Endothelial cell of umbilical vein (primary cell): ENCODE data around the gene NR4A1. TPM values are rescaled to one million over a fixed set of nuclear protein-coding genes. Genes with fewer than 3 reads are reported as not detected.

ENCODE experiments used
- BruUV-seq: library from RNA; stranded (reverse); fragments of 400-500 nt; replicated peaks from 2 replicates; lab custom pipeline; 2021; lab: Mats Ljungman, UMichigan
- CTCF ChIA-PET: fragments of 300-600, 350-600 bp; sonication (Branson Sonifier 250); formaldehyde crosslinking; loops from one replicate; lab custom pipeline; 2021; ENCODE audit warnings: antibody characterized with exemption, inconsistent platforms; lab: Charles Lee
- POLR2A ChIA-PET: fragments of 300-600, 350-600 bp; sonication (Branson Sonifier 250); formaldehyde crosslinking; loops from one replicate; lab custom pipeline; 2021; ENCODE audit warnings: antibody characterized with exemption, inconsistent platforms; lab: Charles Lee
- DNase-seq: peaks from one replicate; pipeline ENCODE4 v3.0.0-alpha.2; 2011; ENCODE audit warnings: low read depth, low spot score
- FAIRE-seq: peaks from 2 replicates; lab custom pipeline; 2011; peaks lifted over from hg19 to GRCh38; lab: Jason Lieb, UNC
- H2AFZ ChIP-seq: 2 replicates; pipeline ENCODE4 v1.6.0; 2012; ENCODE audit warnings: low read depth, low read length, control low read depth, inconsistent platforms
- H3K27ac ChIP-seq: 2 replicates; pipeline ENCODE4 v1.5.1; 2011; ENCODE audit warnings: low read depth, mild to moderate bottlenecking, control low read depth, low read length, moderate library complexity; ENCODE audit not compliant: insufficient read depth
- H3K27me3 ChIP-seq, 2 experiments: 2 replicates each; pipeline versions ENCODE4 v1.6.0 to v1.6.1; 2011; ENCODE audit warnings: low read length in 2 of 2, mixed read lengths in 1 of 2; ENCODE audit not compliant: control insufficient read depth in 2 of 2, insufficient read depth in 2 of 2
- H3K36me3 ChIP-seq, 2 experiments: 2 replicates in 1 of 2; 3 replicates in 1 of 2; pipeline ENCODE4 v1.5.1; 2011; ENCODE audit warnings: low read length in 2 of 2, mild to moderate bottlenecking in 1 of 2, moderate library complexity in 1 of 2; ENCODE audit not compliant: control insufficient read depth in 2 of 2, insufficient read depth in 2 of 2; ENCODE audit errors: extremely low read depth in 1 of 2
- H3K4me1 ChIP-seq: 3 replicates; pipeline ENCODE4 v1.5.1; 2011; ENCODE audit warnings: mild to moderate bottlenecking, low read length; ENCODE audit not compliant: control insufficient read depth, insufficient read depth; ENCODE audit errors: extremely low read depth
- H3K4me2 ChIP-seq: 2 replicates; pipeline ENCODE4 v1.6.1; 2011; ENCODE audit warnings: low read length, control low read depth, mixed read lengths; ENCODE audit not compliant: insufficient read depth
- H3K4me3 ChIP-seq, 3 experiments: fragments of 200-600 bp in 1 of 3; sonication (generic), shearing (Covaris generic) in 1 of 3; replicated peaks in 1 of 3; 2 replicates each; pipeline ENCODE4 v1.5.1; 2011 to 2016; ENCODE audit warnings: control low read depth in 3 of 3, low read length in 3 of 3, mild to moderate bottlenecking in 2 of 3, inconsistent platforms in 1 of 3, low read depth in 1 of 3, moderate library complexity in 1 of 3; ENCODE audit not compliant: insufficient read depth in 1 of 3
- H3K79me2 ChIP-seq: 2 replicates; pipeline ENCODE4 v1.6.0; 2012; ENCODE audit warnings: low read length, inconsistent platforms; ENCODE audit not compliant: control insufficient read depth, insufficient read depth
- H3K9ac ChIP-seq: replicated peaks from 2 replicates; pipeline ENCODE3; 2011; ENCODE audit warnings: low read length, control low read depth; ENCODE audit not compliant: insufficient read depth; ENCODE audit errors: extremely low read depth
- H3K9me1 ChIP-seq: replicated peaks from 3 replicates; pipeline ENCODE4 v1.6.0; 2011; ENCODE audit warnings: mild to moderate bottlenecking, low read length; ENCODE audit not compliant: control insufficient read depth, insufficient read depth; ENCODE audit errors: extremely low read depth
- H3K9me3 ChIP-seq: replicated peaks from 2 replicates; pipeline ENCODE4 v1.5.1; 2012; ENCODE audit warnings: low read length, inconsistent platforms; ENCODE audit not compliant: control insufficient read depth, insufficient read depth
- H4K20me1 ChIP-seq: replicated peaks from 2 replicates; pipeline ENCODE3; 2011; ENCODE audit warnings: mild to moderate bottlenecking, low read length; ENCODE audit not compliant: control insufficient read depth, insufficient read depth; ENCODE audit errors: extremely low read depth
- CTCF ChIP-seq, 2 donors: IDR thresholded peaks; 1 replicate in 1 of 2; 2 replicates in 1 of 2; pipeline ENCODE4 v1.5.1; 2011; ENCODE audit warnings: low read length in 2 of 2, mild to moderate bottlenecking in 2 of 2, moderate library complexity in 2 of 2, control low read depth in 1 of 2, inconsistent platforms in 1 of 2, low read depth in 1 of 2; ENCODE audit not compliant: insufficient read depth in 1 of 2; ENCODE audit errors: extremely low read depth in 1 of 2
- EZH2 ChIP-seq: IDR thresholded peaks from 2 replicates; pipeline ENCODE4 v1.6.1; 2012; ENCODE audit warnings: borderline replicate concordance, low read depth, mild to moderate bottlenecking, moderate library complexity, low read length, inconsistent platforms; ENCODE audit not compliant: severe bottlenecking
- FOS ChIP-seq: IDR thresholded peaks from 2 replicates; pipeline ENCODE4 v1.6.1; 2011; ENCODE audit warnings: mild to moderate bottlenecking, low read length, moderate library complexity, borderline replicate concordance; ENCODE audit not compliant: insufficient read depth
- GATA2 ChIP-seq: IDR thresholded peaks from 2 replicates; pipeline ENCODE4 v1.7.0; 2011; ENCODE audit warnings: low read depth, mild to moderate bottlenecking, moderate library complexity, mixed read lengths, low read length; ENCODE audit not compliant: insufficient read length, insufficient read depth
- JUN ChIP-seq: IDR thresholded peaks from 2 replicates; pipeline ENCODE4 v1.6.1; 2011; ENCODE audit warnings: borderline replicate concordance, low read depth; ENCODE audit not compliant: insufficient read length, insufficient read depth
- MAX ChIP-seq: IDR thresholded peaks from 2 replicates; pipeline ENCODE4 v1.6.1; 2011; ENCODE audit not compliant: insufficient read depth, insufficient read length
- MYC ChIP-seq: IDR thresholded peaks from one replicate; pipeline ENCODE4 v1.6.1; 2011; ENCODE audit warnings: mild to moderate bottlenecking, low read depth, low read length
- POLR2A ChIP-seq: IDR thresholded peaks from 2 replicates; pipeline ENCODE4 v1.6.1; 2012; ENCODE audit warnings: low read depth, mild to moderate bottlenecking, control low read depth, low read length
- POLR2AphosphoS5 ChIP-seq: IDR thresholded peaks from 2 replicates; pipeline ENCODE4 v1.6.1; 2012; ENCODE audit warnings: low read depth, mild to moderate bottlenecking, control low read depth, low read length, moderate library complexity; ENCODE audit not compliant: insufficient read depth
- dilution Hi-C: fragments of 300-500 bp; cut with MboI; formaldehyde crosslinking; loops from one replicate; pipeline ENCODE4 v1.15.0; 2019; ENCODE audit warnings: low sequenced_read_pairs; ENCODE audit not compliant: extremely low pct_ligation_motif_present
- intact Hi-C: fragments of 100-400 bp; cut with micrococcal nuclease; formaldehyde crosslinking; loops from one replicate; pipeline ENCODE4 v1.10.0; 2022
- polyA plus RNA-seq, 4 experiments: library from polyadenylated mRNA; depleted of rRNA in 3 of 4; stranded (reverse) in 3 of 4; unstranded in 1 of 4; fragments of >200 nt; gene quantifications; 2 replicates each; pipeline versions ENCODE4 v1.2.1 to v1.2.3, GENCODE V29; 2011 to 2012; ENCODE audit warnings: missing spikeins in 1 of 4
- total RNA-seq: library from RNA; stranded (reverse); gene quantifications from 2 replicates; pipeline ENCODE4 v1.2.3, GENCODE V29; 2021

Gene NR4A1
- total and polyA plus RNA-seq, 2 donors (not counting 3 experiments of a cell fraction or from before 2014, with no cell fraction given), result 6.8 to 18.2 TPM

DNA sequence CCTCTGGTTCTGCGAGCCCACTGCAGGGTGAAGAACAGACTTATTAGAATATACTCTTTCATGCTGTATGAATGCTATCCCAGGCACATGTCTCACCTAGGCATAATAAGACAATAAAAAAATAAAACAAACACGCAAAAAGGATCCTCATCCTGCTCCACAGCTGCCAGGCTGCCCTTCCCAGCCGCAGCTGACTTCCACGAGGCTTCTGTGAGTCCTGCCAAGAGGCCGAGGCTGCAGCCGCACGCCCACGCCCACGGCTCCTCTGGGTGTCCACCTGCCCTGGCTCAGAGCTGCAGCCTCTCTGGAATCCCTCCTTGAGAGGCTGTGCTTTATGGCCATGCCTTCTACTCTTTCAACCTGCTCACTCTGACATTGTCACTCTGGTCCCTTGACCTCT lies 35.1 kb downstream of the NR4A1 start:
- no TSS peak for BruUV-seq
- ChIA-PET POLR2A (no interaction called here), CTCF (interaction anchor here (0.6 to 12.8 kb wide), 4 partner anchors 18 to 60 kb away, joined by 3 to 452 read pairs (median 8); no protein-coding TSS in a partner anchor)
- Histone ChIP-seq H3K9me1 (no peaks in the 10 kb centered on the region), H3K4me2 (no peak overlapping the region), H3K27ac (no peak overlapping the region), H3K79me2 (no peaks in the 10 kb centered on the region), H3K9ac (no peak overlapping the region), H3K36me3 (no peaks in the 10 kb centered on the region), H2AFZ (no peak overlapping the region), H3K4me1 (peaks cover 5% of the 10 kb centered on the region), H4K20me1 (no peaks in the 10 kb centered on the region), H3K27me3 (peaks cover 10 to 12% of the 10 kb centered on the region in 2 experiments), H3K9me3 (no peaks in the 10 kb centered on the region), H3K4me3 (no peak overlapping the region)
- dilution Hi-C loops (no loop called here), intact Hi-C loops (no loop called here)
- FAIRE-seq (no peak), DNase-seq (no peak)
- TF ChIP-seq POLR2AphosphoS5, result no peak
- no peak for TF ChIP-seq MAX
- TF ChIP-seq CTCF (IDR thresholded peaks at IDR 0.05; ENCODE audit: extremely low read depth in 1 of 2, insufficient read depth in 1 of 2, low read depth in 1 of 2, low read length in 2 of 2), result no peak
- TF ChIP-seq FOS, result no peak
- TF ChIP-seq EZH2, result no peak
- TF ChIP-seq JUN, result no peak
- no peak for TF ChIP-seq MYC
- no peak for TF ChIP-seq POLR2A
- no peak for TF ChIP-seq GATA2
